Cardiac fibroblast (primary cell): ENCODE measurements around the gene OSM.
A peak's percentile ranks its signal among the peaks of the same experiment; 100 is the strongest.

Experiments used
- DNase-seq, 2 donors: peaks; one replicate each; pipeline versions ENCODE4 v3.0.0 to v3.0.0-alpha.2; 2010; ENCODE audit warnings: low read depth in 2 of 2
- H3K4me3 ChIP-seq, 2 donors: replicated peaks in 1 of 2; 1 replicate in 1 of 2; 2 replicates in 1 of 2; pipeline ENCODE4 v1.5.1; 2011; ENCODE audit warnings: low read depth in 2 of 2, low read length in 2 of 2, mild to moderate bottlenecking in 2 of 2, moderate library complexity in 1 of 2
- TF ChIP-seq, protein P1 (sequence below): IDR thresholded peaks from one replicate; pipeline ENCODE4 v1.5.1; 2011; ENCODE audit warnings: low read depth, mild to moderate bottlenecking, low read length, inconsistent platforms

The OSM gene

DNA sequence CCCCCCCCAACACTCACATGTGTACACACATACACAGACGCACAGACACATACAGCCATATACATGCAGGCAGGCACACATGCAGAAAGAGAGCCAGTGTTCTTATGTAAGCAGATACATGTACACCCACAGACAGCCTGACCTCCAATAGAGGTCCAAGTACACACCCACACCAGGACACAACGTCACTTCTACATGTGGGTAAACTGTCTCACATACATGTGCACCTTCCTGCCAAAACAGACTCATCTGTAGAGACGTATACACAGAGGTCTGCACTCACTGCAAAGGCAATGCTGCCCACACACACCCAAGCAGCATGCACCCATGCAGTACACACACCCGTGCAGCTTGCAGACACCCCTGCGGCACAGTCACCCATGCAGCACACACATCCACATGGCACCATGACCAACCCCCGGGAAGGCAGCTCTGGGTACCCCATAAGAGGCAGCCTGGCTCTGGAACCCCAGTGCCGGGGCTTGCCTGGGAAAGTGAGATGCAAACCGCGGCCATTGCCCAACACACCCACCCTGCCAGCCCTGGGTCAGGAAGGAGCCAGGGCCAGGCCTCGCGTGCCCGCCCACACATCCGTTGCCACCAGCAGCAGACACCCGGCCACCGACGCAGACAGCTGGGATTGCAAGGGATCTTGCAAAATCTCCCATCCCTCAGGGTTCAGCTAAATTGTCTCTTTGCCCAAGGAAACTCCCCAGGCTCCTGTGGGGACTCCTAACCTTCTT, 12.6 kb upstream of the OSM start:
- no peak overlapping the region for H3K4me3 ChIP-seq
- DNase-seq = peak in 1 of 2 donors; percentile 41
- TF ChIP-seq, protein P1, sequence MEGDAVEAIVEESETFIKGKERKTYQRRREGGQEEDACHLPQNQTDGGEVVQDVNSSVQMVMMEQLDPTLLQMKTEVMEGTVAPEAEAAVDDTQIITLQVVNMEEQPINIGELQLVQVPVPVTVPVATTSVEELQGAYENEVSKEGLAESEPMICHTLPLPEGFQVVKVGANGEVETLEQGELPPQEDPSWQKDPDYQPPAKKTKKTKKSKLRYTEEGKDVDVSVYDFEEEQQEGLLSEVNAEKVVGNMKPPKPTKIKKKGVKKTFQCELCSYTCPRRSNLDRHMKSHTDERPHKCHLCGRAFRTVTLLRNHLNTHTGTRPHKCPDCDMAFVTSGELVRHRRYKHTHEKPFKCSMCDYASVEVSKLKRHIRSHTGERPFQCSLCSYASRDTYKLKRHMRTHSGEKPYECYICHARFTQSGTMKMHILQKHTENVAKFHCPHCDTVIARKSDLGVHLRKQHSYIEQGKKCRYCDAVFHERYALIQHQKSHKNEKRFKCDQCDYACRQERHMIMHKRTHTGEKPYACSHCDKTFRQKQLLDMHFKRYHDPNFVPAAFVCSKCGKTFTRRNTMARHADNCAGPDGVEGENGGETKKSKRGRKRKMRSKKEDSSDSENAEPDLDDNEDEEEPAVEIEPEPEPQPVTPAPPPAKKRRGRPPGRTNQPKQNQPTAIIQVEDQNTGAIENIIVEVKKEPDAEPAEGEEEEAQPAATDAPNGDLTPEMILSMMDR = no peak

DNA sequence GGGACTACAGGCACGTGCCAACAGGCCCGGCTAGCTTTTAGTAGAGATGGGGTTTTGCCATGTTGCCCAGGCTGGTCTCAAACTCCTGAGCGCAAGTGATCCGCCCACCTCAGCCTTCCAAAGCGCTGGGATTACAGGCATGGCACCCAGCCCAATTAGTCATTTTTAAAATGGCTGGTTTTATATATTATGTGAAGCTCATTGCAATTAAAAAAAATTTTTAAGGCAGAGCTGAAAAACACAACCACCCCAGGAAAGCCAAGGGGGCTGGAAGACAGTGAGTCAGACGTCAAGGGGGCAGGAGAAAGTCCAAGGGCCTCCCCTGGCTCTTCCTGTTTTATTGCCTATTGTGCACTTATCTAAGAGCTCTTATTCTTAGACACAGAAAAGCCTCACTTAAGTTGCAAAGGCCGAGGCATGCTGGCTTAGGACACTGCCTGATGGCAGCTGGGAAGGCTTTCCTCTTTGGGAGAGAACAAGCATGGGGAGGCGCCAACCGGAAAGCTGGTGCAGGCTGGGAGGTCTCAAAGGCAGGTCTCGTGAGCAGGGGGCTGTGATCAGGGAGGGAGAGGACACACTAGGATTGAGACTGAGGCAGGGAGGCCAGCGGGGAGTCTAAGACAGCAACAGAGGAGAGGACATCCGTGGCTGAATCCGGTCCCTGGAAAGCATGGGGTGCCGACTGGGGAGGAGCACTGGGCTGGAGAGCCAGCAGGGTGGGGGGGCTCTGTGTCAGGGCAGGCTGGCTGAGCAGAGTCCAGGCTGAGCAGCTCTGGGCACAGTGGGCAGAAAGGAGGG, 11.1 kb upstream of the OSM start:
- TF ChIP-seq, protein P1 = no peak
- DNase-seq = peak; percentile 76 to 95
- peak overlapping the region in 1 of 2 donors; percentile 13 for H3K4me3 ChIP-seq

DNA sequence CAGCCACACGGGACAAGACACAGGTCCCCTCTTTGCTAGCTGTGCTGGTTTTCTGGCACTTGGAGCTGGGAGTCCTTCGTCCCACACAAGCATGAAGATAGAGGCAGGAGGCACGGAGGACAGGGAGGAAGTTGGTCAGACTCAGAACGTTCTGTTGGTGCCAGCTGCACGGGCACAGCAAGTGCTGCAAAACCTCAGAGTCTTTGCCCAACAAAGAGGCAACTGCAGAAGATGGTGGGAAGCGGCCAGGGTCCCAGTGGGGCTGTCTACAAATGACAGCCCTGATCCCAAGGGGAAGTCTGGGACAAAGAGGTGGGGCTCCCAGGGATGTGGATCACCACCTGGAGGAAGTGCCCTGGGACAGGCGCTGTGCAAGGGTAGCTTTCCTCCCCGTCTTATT, 9.4 kb upstream of the OSM start:
- no peak overlapping the region for H3K4me3 ChIP-seq
- DNase-seq = no peak
- TF ChIP-seq, protein P1 = no peak

DNA sequence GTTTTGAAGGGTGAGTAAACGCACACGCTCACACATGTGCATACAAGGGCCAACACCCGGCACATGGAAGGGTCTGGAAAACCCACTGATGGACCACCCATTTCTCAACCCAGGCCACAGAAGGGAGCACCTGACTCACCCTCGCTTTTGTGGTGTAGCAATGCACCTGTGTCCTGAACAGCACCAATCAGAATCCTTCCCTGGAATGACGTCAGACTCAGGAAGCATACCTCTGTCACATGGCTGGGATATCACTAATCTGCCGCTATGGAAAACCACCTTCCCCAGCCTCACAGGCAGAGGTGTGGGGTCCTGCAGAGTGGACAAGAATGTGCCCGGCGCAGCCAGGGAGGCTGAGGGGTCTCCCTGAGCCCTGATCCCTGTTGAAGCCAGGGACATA, 9.0 kb upstream of the OSM start:
- no peak for DNase-seq
- TF ChIP-seq, protein P1 = no peak
- H3K4me3 ChIP-seq = no peak overlapping the region

DNA sequence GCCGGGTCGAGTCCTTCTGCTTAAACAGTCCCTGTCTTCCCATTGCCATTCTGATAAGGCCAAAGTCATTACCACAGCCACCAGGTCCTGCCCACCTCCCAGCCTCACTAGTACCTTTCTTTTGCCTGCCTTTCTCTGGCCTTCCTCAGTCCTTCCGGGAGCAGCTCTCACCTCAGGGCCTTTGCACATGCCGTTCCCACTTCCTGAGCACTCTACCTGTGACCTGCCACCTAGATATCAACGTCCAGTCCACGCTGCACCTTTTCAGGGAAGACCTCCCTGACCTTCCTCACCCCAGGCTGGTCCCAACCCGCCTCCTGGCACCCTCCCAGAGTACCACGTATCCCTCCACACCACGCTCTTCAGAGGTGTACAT, 7.8 kb upstream of the OSM start:
- no peak for DNase-seq
- TF ChIP-seq, protein P1 = no peak
- no peak overlapping the region for H3K4me3 ChIP-seq

DNA sequence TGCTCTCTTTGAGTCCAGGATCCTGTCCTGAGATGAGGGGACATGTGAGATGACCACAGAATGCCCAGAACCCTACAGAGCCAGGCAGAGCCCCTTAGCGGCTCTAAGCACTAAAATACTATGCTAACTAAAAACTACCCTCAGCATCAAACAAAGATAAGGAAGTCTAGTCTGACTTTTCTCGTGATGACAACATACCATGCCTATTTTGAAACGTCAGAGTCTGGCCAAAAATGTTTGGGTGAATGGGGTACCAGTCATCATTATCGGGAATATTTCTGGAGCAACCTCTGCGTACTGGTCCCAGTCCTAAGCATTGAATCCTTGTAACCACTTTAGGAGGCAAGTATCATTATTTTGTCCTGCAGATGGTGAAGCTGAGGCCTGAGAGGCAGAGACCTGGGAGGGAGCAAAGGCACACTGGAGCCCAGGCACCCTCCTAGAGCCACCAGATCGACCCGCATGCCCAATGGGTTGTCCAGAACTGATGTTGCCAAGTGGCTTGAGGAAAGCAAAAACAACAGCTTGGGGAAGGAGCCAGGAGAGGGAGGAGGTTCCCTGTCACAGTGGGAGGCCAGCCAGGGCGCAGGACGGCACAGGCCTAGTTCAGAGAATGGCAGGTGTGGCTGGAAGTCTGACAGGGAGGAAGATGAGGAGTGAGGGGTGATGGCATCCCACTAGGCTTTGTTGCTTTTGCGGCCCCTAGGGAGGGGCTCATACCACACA, 7.2 kb upstream of the OSM start:
- DNase-seq = no peak
- TF ChIP-seq, protein P1 = no peak
- no peak overlapping the region for H3K4me3 ChIP-seq
